Endothelial cell of umbilical vein (primary cell): ENCODE results near the gene TUT1.

Source experiments
- EZH2 ChIP-seq: IDR thresholded peaks from 2 replicates; pipeline ENCODE4 v1.6.1; 2012; ENCODE audit warnings: borderline replicate concordance, low read depth, mild to moderate bottlenecking, moderate library complexity, low read length, inconsistent platforms; ENCODE audit not compliant: severe bottlenecking
- JUN ChIP-seq: IDR thresholded peaks from 2 replicates; pipeline ENCODE4 v1.6.1; 2011; ENCODE audit warnings: borderline replicate concordance, low read depth; ENCODE audit not compliant: insufficient read length, insufficient read depth
- POLR2AphosphoS5 ChIP-seq: IDR thresholded peaks from 2 replicates; pipeline ENCODE4 v1.6.1; 2012; ENCODE audit warnings: low read depth, mild to moderate bottlenecking, control low read depth, low read length, moderate library complexity; ENCODE audit not compliant: insufficient read depth

DNA sequence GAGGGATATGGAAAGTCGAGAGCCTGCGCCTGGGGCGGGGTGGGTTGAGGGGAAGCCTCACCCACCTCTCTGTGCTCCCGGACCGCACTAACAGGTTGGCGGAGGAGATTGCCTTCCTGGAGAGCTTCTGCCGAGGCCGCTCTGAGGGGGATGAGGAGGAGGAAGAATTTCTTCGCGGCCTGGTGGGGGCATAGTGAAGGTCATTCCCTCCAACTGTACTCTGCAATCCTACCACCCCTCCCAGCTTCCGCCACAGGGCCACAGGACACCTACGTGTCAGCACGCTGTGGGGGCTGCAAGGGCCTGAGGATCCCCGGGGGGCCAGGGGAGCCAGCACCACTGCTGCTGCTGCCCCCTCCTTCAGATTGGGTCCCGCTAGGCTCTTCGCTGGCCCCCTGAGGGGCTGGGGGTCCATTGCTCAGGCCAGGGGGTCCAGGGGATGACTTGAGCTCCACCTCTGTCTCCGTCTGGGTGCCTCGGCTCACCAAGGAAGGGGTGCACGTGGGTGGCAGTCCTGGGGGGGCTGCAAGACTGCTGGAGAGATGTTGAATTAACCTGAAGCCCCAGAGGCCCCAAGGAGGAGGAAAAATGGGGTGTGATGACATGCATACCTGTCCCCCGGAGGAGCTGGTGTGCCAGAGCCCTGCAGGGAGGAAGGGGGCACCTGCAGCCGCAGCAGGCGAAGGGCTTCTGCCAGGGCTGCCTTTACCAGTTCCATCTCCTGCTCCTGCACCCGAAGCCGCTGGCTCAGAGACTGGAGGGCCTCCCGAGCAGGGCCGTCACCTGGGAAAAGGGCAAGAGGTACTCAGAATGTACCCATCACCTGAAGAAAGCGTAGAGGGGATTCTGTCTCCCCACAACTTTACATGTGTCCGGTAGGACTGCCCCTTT lies 19.7 kb upstream of the TUT1 start:
- no peak for TF ChIP-seq POLR2AphosphoS5
- no peak for TF ChIP-seq EZH2
- TF ChIP-seq JUN: no peak
